Urothelium cell line (cell line): Measurements from ENCODE around the gene ZNF775.
A peak's percentile ranks its signal among the peaks of the same experiment; 100 is the strongest.

ENCODE experiments used
- DNase-seq: peaks from one replicate; pipeline ENCODE4 v3.0.0; 2011; ENCODE audit warnings: low spot score, mixed read lengths
- FAIRE-seq: peaks from 2 replicates; lab custom pipeline; 2011; peaks lifted over from hg19 to GRCh38; lab: Jason Lieb, UNC

The ZNF775 gene

GRCh38 chr7:150378853-150379440, at the start of gene ZNF775:
Gene ZNF775, plus strand, starts transcription at chr7:150379330. Its CDS starts 9,141 bp downstream, at chr7:150388471.
- DNase-seq, result peak; percentile 89
- no peak for FAIRE-seq

GRCh38 chr7:150329331-150330120, 49.6 kb upstream of the ZNF775 start:
- FAIRE-seq (no peak), DNase-seq (no peak)

GRCh38 chr7:150330211-150330885, 48.8 kb upstream of the ZNF775 start:
- no peak for DNase-seq
- no peak for FAIRE-seq

GRCh38 chr7:150332852-150333635, 46.1 kb upstream of the ZNF775 start:
- FAIRE-seq, result no peak
- DNase-seq, result no peak

- DNase-seq (no peak), FAIRE-seq (no peak)
Measured at GRCh38 chr7:150333659-150334058, 45.5 kb upstream of the ZNF775 start.

GRCh38 chr7:150334108-150334507, 45.0 kb upstream of the ZNF775 start:
- FAIRE-seq, result no peak

GRCh38 chr7:150335108-150335773, 43.9 kb upstream of the ZNF775 start:
- no peak for FAIRE-seq
- no peak for DNase-seq

More at GRCh38 chr7:150334108-150334507, 45.0 kb upstream of the ZNF775 start:
- no peak for DNase-seq

GRCh38 chr7:150335774-150336112, 43.4 kb upstream of the ZNF775 start:
- no peak for DNase-seq
- no peak for FAIRE-seq

- FAIRE-seq (no peak), DNase-seq (no peak)
Measured at GRCh38 chr7:150336746-150337145, 42.4 kb upstream of the ZNF775 start.

- no peak for FAIRE-seq
Measured at GRCh38 chr7:150337179-150337578, 42.0 kb upstream of the ZNF775 start.

GRCh38 chr7:150337659-150338081, 41.5 kb upstream of the ZNF775 start:
- DNase-seq (no peak), FAIRE-seq (no peak)

More at GRCh38 chr7:150337179-150337578, 42.0 kb upstream of the ZNF775 start:
- DNase-seq, result no peak

- FAIRE-seq, result no peak
- DNase-seq, result no peak
Measured at GRCh38 chr7:150338166-150338829, 40.8 kb upstream of the ZNF775 start.

GRCh38 chr7:150339409-150339809, 39.7 kb upstream of the ZNF775 start:
- DNase-seq, result no peak
- no peak for FAIRE-seq

- FAIRE-seq (no peak), DNase-seq (peak; percentile 22)
Measured at GRCh38 chr7:150340024-150340749, 38.9 kb upstream of the ZNF775 start.

GRCh38 chr7:150340875-150341262, 38.3 kb upstream of the ZNF775 start:
- DNase-seq (no peak), FAIRE-seq (no peak)

- FAIRE-seq, result no peak
- DNase-seq, result no peak
Measured at GRCh38 chr7:150341263-150342120, 37.6 kb upstream of the ZNF775 start, which contains the start of gene RARRES2. Gene RARRES2, minus strand, starts transcription at chr7:150341629. Its CDS starts 1,020 bp downstream, at chr7:150340609.

- FAIRE-seq (no peak), DNase-seq (no peak)
Measured at GRCh38 chr7:150342121-150342408, 37.1 kb upstream of the ZNF775 start.

GRCh38 chr7:150343225-150343624, 35.9 kb upstream of the ZNF775 start:
- FAIRE-seq (no peak), DNase-seq (no peak)
